T-helper 17 cell (primary cell): ENCODE results near the gene RPS21. TPM values are rescaled to one million over a fixed set of nuclear protein-coding genes. Genes with fewer than 3 reads are reported as not detected.

Experiments used
- ATAC-seq: fragments of 150-1000 bp; cut with Tn5 transposase; 2 replicates; pipeline ENCODE4 v1.10.0; 2021; ENCODE audit warnings: mild to moderate bottlenecking, moderate library complexity
- DNase-seq, 3 donors: peaks; one replicate each; pipeline versions ENCODE4 v3.0.0 to v3.0.0-alpha.2; 2020 to 2021
- H3K9me3 ChIP-seq: one replicate; pipeline ENCODE4 v1.7.0; 2013; ENCODE audit warnings: low read length, mild to moderate bottlenecking; ENCODE audit not compliant: control insufficient read depth, poor library complexity, severe bottlenecking
- H3K27ac Mint-ChIP-seq: one replicate; pipeline ENCODE4 v1.8.0; 2022; ENCODE audit warnings: mild to moderate bottlenecking, moderate library complexity, mixed read lengths
- H3K27me3 Mint-ChIP-seq: one replicate; pipeline ENCODE4 v1.8.0; 2022; ENCODE audit warnings: mixed read lengths
- H3K36me3 Mint-ChIP-seq: one replicate; pipeline ENCODE4 v1.8.0; 2022; ENCODE audit warnings: low read depth, mixed read lengths
- H3K4me1 Mint-ChIP-seq: one replicate; pipeline ENCODE4 v1.8.0; 2022; ENCODE audit warnings: mild to moderate bottlenecking, mixed read lengths
- H3K4me3 Mint-ChIP-seq: one replicate; pipeline ENCODE4 v1.8.0; 2022; ENCODE audit warnings: mild to moderate bottlenecking, moderate library complexity, mixed read lengths
- total RNA-seq, 4 donors: library from RNA in 2 of 4; stranded (reverse) in 2 of 4; gene quantifications; one replicate each; pipeline ENCODE4 v1.2.3 and lab custom pipeline; 2022 to 2026

The RPS21 gene
- total RNA-seq, 2 donors from 2014 or later, result 2,821 to 2,836 TPM

DNA sequence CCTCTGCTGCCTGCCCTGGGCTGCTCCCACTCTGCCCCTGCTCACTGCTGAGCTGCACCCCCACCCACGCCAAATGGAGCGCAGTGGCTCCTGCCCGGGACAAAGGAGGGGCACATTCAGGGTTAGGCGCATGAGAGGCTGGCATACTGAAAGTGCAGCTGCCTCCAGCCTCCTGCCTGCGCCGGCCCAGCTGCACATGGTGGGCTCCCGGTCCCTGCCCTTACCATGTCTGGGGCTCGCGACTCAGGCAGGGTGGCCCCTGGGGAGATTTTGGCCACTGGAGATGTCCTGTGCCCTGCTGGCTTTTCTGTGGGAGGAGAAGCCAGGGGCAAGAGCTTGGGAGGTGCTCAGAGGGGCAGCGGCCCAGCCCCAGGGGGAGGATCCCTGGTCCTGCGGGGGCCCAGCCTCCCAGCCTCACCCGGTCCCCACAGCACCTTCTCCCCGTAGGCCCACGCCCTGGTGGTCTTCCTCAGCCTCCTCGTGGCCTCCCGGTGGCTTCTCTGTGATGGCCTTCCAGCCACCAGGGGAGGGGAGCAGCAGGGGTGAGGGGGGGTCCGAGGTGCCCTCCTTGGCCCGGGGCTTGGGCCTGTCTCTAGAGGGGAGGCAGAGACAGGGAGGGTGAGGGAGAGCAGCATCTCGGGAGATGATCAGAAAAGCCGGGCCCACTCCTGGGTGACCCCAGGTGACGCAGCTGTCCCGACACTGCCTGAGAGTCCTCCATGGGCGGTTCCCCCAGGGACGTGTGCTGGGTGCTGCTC is 28.6 kb downstream of the RPS21 start:
- H3K27me3 Mint-ChIP-seq, result no peaks in the 10 kb centered on the region
- ATAC-seq (no peak), DNase-seq (no peak)
- no peak overlapping the region for H3K27ac Mint-ChIP-seq
- H3K36me3 Mint-ChIP-seq, result no peaks in the 10 kb centered on the region
- H3K9me3 ChIP-seq, result no peaks in the 10 kb centered on the region
- H3K4me3 Mint-ChIP-seq, result no peak overlapping the region
- peaks cover 4% of the 10 kb centered on the region for H3K4me1 Mint-ChIP-seq

DNA sequence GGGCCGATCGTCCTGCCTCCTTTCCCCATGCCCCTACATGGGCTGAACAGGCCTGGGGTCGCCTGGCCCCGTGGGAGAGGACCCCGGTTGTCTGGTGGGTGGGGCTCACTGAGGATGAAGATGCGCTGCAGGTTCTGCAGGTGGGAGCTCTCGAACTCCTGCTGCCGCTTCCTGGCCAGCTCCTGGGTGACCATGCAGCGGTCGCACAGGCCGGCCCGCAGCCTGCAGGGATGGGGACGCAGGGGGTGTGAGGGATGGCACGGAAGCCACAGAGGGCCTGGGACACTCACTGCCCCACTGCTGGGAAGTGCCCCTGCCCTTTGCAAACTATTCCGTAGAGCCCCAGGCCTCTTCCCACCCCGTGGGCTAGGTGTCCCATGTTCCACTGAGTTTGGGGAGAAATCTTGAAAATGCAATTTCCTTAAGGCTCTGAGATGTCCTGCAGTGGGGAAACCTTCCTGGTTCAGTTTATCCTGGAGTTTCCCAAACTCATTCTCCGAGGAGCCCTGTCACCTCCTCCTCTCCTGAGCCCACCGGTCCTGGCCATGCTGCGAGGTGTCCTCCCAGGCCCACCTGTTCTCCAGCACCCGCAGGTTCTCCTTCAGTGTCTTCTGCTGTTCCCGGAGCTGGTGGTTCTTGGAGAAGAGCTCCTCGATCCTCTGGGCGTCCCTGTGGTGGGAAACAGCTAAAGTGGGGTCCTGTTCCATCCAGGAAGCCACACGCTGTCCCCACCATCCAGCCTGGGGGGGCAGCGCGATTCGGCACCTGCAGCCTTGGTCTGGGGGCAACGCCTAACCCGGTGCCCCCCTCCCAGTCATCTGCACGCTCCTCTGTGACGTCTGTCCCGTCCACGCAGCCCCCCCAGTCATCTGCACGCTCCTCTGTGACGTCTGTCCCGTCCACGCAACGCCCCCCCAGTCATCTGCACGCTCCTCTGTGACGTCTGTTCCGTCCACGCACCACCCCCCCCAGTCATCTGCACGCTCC is 30.0 kb downstream of the RPS21 start:
- H3K36me3 Mint-ChIP-seq, result no peaks in the 10 kb centered on the region
- no peak for ATAC-seq
- no peak for DNase-seq

DNA sequence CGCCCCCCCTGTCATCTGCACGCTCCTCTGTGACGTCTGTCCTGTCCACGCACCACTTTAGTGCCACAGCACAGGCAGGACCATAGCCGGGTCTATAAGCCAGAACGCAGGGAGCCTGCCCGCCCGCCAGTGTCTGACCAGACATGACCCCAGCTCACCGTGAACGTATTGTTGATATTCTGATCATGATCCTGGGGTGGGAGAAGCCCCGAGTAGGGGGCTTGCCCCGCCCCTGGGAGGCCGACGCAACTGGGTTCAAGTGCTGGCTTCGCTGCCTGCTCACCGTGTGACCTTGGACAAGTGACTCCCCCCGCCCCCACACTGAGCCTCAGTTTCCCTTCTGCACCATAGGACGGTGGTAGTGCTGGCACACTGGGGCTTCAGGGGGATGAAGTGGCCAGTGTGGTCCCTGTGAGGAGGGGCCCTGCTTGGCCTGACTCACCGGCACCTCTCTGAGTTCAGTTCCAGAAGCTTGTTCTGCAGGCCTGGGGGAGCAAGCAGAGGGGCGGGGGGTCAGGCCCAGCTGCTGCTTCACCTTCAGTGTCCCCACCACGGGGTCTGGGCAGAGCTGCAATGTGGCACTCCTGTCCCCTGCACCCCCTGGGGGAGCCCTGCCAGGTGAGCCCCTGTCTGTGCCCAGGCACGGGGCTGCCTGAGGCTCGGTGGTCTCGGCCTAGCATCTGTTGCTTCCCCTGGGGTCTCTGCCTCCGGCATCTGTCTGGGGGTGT is 31.2 kb downstream of the RPS21 start:
- no peaks in the 10 kb centered on the region for H3K9me3 ChIP-seq
- no peak for ATAC-seq
- no peak overlapping the region for H3K4me3 Mint-ChIP-seq
- H3K4me1 Mint-ChIP-seq, result peaks cover 4% of the 10 kb centered on the region
- H3K27me3 Mint-ChIP-seq, result no peaks in the 10 kb centered on the region
- no peaks in the 10 kb centered on the region for H3K36me3 Mint-ChIP-seq
- DNase-seq, result no peak
- H3K27ac Mint-ChIP-seq, result no peak overlapping the region

More for the DNA sequence above, 30.0 kb downstream of the RPS21 start:
- Mint-ChIP-seq H3K4me1 (peaks cover 4% of the 10 kb centered on the region), H3K4me3 (no peak overlapping the region), H3K27ac (no peak overlapping the region), H3K27me3 (no peaks in the 10 kb centered on the region)
- no peaks in the 10 kb centered on the region for H3K9me3 ChIP-seq

DNA sequence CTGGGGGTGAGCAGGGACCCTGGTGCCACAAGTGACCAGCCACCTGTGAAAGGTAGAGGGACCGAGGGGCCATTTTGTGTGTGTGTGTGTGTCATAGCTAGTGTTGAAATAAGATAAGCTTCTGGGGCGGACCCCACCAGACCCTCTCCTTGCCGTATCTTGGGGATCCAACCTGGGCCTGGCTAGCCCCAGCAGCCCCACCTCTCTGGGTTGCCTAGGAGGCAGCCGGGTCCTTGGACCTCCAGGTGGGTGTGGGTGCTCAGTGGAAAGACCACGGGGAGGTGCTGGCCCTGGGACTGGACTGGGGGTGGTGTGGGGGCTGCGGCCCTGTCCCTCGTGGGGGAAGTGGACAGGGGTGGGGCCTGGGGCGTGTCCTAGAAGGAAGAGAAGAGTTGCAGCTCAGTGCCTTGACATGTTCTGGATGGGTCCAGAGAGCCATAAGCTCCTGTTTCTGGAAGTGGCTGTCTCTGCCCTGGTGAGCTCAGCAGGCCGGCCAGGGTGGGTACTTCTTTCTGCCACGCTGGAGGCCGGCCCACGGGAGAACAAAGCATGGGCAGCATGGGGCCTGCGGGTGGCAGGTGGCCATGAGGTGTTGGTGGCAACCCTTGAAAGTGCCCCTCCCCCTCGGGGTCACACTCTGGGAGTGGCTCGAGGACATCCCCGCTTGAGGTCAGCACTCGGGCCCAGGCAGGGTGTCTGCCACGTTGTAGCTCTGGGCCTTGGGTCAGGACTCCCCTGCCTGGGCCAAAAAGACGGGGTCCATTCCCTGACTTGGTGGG is 32.0 kb downstream of the RPS21 start:
- H3K4me1 Mint-ChIP-seq, result peaks cover 4% of the 10 kb centered on the region
- no peaks in the 10 kb centered on the region for H3K27me3 Mint-ChIP-seq
- H3K36me3 Mint-ChIP-seq, result no peaks in the 10 kb centered on the region
- ATAC-seq, result no peak
- H3K4me3 Mint-ChIP-seq, result no peak overlapping the region
- H3K9me3 ChIP-seq, result no peaks in the 10 kb centered on the region
- no peak for DNase-seq
- H3K27ac Mint-ChIP-seq, result no peak overlapping the region

DNA sequence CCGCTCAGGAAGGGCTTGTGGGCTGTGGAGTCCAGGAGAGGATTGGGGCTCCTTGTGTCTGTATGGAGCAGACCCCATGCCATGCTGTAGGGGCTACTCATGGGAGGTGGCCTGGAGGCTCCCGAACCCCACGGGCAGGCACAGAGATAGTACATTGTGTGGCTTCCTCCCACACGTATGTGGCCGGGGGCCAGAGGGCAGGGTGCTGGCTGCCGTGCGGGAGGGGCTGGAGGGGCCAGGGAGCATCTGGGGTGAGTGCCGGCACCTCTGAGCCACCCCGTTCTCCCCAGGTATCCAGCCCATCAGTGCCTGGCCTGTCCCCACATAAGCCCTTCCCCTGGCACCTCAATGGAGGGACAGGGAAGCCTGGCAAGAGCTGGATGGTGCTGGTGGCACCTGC is 32.9 kb downstream of the RPS21 start:
- peaks cover 4% of the 10 kb centered on the region for H3K4me1 Mint-ChIP-seq
- no peak for ATAC-seq
- DNase-seq, result no peak
- H3K36me3 Mint-ChIP-seq, result no peaks in the 10 kb centered on the region
- no peaks in the 10 kb centered on the region for H3K9me3 ChIP-seq
- no peaks in the 10 kb centered on the region for H3K27me3 Mint-ChIP-seq
- no peak overlapping the region for H3K27ac Mint-ChIP-seq
- H3K4me3 Mint-ChIP-seq, result no peak overlapping the region

DNA sequence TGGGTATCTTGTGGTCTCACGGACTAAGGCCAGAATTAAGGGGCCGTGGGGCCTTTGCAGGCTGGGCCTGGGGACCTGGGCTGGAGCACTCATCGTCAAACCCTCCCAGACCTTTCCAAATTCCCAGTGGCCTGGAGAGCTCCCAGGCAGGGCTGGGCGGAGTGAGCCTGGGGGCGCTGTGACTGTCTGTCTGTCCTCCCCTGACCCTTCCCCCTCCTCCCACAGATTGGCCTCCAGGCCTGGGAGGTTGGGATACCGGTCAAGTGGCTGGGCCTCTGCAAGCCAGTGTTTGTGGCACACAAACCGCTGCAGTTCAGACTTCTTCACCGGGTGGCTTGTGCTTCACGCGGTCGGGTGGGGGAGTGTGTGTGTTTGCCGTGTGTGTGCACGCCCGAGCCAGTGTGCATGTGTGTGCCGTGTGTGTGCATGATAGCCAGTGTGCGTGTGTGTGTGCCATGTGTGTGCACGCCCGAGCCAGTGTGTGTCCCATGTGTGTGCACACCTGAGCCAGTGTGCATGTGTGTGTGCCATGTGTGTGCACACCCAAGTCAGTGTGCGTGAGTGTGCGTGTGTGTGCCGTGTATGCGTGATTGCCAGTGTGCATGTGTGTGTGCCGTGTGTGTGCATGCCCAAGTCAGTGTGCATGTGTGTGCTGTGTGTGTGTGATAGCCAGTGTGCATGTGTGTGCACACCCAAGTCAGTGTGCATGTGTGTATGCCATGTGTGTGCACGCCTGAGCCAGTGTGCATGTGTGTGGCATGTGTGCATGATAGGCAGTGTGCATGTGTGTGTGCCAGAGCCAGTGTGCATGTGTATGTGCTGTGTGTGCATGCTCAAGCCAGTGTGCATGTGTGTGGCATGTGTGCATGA is 34.2 kb downstream of the RPS21 start:
- H3K9me3 ChIP-seq, result no peaks in the 10 kb centered on the region
- no peak overlapping the region for H3K27ac Mint-ChIP-seq
- no peak for ATAC-seq
- no peak overlapping the region for H3K4me3 Mint-ChIP-seq
- H3K4me1 Mint-ChIP-seq, result peaks cover 4% of the 10 kb centered on the region
- no peaks in the 10 kb centered on the region for H3K27me3 Mint-ChIP-seq
- DNase-seq, result no peak
- H3K36me3 Mint-ChIP-seq, result no peaks in the 10 kb centered on the region

DNA sequence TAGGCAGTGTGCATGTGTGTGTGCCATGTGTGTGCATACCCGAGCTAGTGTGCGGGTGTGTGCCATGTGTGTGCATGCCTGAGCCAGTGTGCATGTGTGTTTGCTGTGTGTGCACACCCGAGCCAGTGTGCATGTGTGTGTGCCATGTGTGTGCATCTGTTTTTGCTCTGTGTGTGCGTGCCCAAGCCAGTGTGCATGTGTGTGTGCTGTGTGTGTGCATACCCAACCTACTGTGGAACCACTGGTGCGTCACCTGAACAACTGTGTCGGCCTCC is 34.8 kb downstream of the RPS21 start:
- H3K27me3 Mint-ChIP-seq, result no peaks in the 10 kb centered on the region
- H3K4me3 Mint-ChIP-seq, result no peak overlapping the region
- no peak for ATAC-seq
- H3K9me3 ChIP-seq, result no peaks in the 10 kb centered on the region
- DNase-seq, result no peak
- peaks cover 4% of the 10 kb centered on the region for H3K4me1 Mint-ChIP-seq
- H3K27ac Mint-ChIP-seq, result no peak overlapping the region
- no peaks in the 10 kb centered on the region for H3K36me3 Mint-ChIP-seq

DNA sequence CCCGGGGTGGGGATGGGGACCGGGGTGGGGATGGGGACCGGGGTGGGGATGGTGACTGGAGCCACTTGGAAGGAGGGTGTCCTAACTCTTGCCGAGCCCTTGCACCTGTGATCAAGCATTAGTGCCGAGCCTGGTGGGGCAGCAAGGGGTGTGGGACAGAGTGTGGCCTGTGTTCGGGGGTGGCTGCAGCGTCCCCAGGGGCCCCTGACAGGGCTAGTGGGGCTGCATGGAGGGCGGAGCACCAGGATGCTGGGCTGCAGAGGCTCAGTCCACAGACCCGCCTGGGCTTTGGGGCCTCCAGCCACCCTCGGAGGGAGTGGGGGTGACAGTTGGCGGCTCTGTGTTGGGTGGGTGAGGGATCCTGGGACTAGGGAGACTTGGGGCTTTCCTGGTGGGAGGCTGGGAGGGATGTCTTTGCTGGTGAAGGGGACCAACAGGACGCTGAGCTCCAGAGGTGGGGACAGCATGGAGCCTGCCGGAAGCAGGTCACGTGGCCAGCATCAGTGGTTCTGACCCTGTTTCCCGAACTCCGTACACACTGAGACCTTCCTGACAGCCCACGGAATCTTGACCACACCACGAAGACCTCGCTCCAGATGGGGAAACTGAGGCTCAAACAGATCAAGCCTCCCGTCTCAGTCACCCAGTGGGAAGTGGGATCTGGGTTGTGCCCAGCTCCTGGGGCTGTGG is 35.9 kb downstream of the RPS21 start:
- ATAC-seq (no peak), DNase-seq (no peak)
- H3K4me1 Mint-ChIP-seq, result peaks cover 4% of the 10 kb centered on the region
- H3K36me3 Mint-ChIP-seq, result no peaks in the 10 kb centered on the region
- H3K27ac Mint-ChIP-seq, result no peak overlapping the region
- no peak overlapping the region for H3K4me3 Mint-ChIP-seq
- H3K9me3 ChIP-seq, result no peaks in the 10 kb centered on the region
- H3K27me3 Mint-ChIP-seq, result no peaks in the 10 kb centered on the region

DNA sequence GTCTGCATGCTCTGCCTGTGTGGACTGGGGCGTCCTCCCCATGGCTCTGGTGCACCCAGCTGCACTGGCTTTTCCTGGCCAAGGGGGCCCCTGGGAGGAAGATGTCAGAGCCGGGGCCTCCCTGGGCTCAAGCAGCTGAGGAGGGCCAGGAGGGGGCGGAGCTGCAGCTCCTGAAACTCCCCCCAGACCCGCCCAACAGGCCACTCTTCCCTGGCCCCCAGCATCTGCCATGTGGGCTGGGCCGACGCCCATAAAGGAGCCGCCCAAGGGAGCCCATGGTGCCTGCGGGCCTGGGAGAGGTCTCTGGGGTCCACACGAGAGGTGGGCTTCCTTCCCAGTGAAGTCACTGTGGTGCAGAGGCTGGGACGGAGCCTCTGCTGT is 36.4 kb downstream of the RPS21 start:
- H3K27me3 Mint-ChIP-seq, result no peaks in the 10 kb centered on the region
- peaks cover 4% of the 10 kb centered on the region for H3K4me1 Mint-ChIP-seq
- no peaks in the 10 kb centered on the region for H3K9me3 ChIP-seq
- no peak overlapping the region for H3K4me3 Mint-ChIP-seq
- no peaks in the 10 kb centered on the region for H3K36me3 Mint-ChIP-seq
- ATAC-seq, result no peak
- DNase-seq, result no peak
- no peak overlapping the region for H3K27ac Mint-ChIP-seq

DNA sequence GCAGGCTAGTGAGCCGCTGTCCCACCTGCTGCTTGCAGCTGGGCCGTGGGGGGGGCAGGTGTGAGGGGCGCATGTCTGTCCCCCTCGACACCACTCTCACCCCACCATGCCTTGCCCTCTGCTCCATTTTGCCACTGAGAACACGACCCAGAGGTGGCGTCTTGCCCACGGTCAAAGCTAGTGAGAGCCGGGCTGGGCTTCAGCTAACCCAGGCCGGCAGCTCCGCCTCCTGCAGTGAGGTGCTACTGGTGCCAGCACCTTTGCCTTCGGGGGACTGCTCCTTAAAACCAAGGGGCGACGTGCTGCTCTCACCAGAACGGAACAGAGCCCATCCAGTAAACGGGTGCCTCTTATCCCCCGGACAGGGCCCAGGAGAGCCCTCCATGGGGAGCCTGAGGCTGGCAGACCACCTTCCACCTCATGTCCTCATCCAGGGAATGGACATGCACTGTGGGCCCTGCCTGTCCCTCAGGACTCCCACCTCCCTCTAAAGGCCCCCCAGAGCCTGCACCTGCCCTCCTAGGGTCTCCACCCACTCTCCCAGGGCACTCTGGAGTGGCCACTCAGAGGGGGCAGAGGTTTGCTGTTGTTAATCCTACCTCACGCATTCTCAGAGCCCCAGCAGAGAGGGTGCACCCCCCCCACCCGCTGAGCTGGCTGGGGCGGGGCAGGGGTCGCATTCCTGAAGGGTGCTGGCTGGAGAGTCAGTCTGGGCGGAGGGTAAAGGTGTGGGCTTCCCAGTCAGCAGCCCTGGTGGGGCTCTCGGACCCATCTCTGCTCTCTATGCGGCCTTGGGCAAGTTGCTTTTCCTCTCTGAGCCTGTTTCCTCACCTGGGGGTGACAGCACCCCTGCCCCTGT is 37.6 kb downstream of the RPS21 start:
- DNase-seq (no peak), ATAC-seq (no peak)
- H3K27me3 Mint-ChIP-seq, result peaks cover 7% of the 10 kb centered on the region
- no peaks in the 10 kb centered on the region for H3K9me3 ChIP-seq
- no peak overlapping the region for H3K4me3 Mint-ChIP-seq
- H3K4me1 Mint-ChIP-seq, result peaks cover 4% of the 10 kb centered on the region
- H3K36me3 Mint-ChIP-seq, result no peaks in the 10 kb centered on the region
- no peak overlapping the region for H3K27ac Mint-ChIP-seq
